AG04450 (cell line): Measurements from ENCODE around the gene GPC6. TPM values are rescaled to one million over a fixed set of nuclear protein-coding genes. Genes with fewer than 3 reads are reported as not detected.

Experiments used
- CTCF ChIA-PET: fragments of 300-600, 350-600 bp; formaldehyde crosslinking; extraction: SDS; loops from one replicate; lab custom pipeline; 2022; ENCODE audit warnings: antibody characterized with exemption, inconsistent platforms; lab: Charles Lee
- POLR2A ChIA-PET: fragments of 350-600 bp; formaldehyde crosslinking; extraction: SDS; loops from one replicate; lab custom pipeline; 2021; ENCODE audit warnings: antibody characterized with exemption, inconsistent platforms; lab: Yijun Ruan, JAX
- DNase-seq: peaks from one replicate; pipeline ENCODE4 v3.0.0-alpha.2; 2011; ENCODE audit warnings: low read depth, low spot score
- H3K27ac ChIP-seq: one replicate; pipeline ENCODE4 v1.5.1; 2012; ENCODE audit warnings: low read depth, low read length, control low read depth
- H3K27me3 ChIP-seq: one replicate; pipeline ENCODE4 v1.6.0; 2012; ENCODE audit warnings: low read length; ENCODE audit not compliant: control insufficient read depth, insufficient read depth
- H3K4me3 ChIP-seq: 2 replicates; pipeline ENCODE4 v1.5.1; 2011; ENCODE audit warnings: mild to moderate bottlenecking, low read depth, low read length, control low read depth
- H3K9me3 ChIP-seq: 2 replicates; pipeline ENCODE4 v1.5.1; 2012; ENCODE audit warnings: low read length; ENCODE audit not compliant: control insufficient read depth, insufficient read depth
- polyA plus RNA-seq: library from polyadenylated mRNA; depleted of rRNA; stranded (reverse); fragments of >200 nt; gene quantifications from 2 replicates; pipeline ENCODE4 v1.2.3, GENCODE V29; 2011
- TF ChIP-seq, protein P1 (sequence below): IDR thresholded peaks from 2 replicates; pipeline ENCODE4 v1.5.1; 2011; ENCODE audit warnings: low read depth, low read length, control low read depth, inconsistent platforms

GPC6 gene
- polyA plus RNA-seq, 1 experiment, result 40.4 TPM

DNA sequence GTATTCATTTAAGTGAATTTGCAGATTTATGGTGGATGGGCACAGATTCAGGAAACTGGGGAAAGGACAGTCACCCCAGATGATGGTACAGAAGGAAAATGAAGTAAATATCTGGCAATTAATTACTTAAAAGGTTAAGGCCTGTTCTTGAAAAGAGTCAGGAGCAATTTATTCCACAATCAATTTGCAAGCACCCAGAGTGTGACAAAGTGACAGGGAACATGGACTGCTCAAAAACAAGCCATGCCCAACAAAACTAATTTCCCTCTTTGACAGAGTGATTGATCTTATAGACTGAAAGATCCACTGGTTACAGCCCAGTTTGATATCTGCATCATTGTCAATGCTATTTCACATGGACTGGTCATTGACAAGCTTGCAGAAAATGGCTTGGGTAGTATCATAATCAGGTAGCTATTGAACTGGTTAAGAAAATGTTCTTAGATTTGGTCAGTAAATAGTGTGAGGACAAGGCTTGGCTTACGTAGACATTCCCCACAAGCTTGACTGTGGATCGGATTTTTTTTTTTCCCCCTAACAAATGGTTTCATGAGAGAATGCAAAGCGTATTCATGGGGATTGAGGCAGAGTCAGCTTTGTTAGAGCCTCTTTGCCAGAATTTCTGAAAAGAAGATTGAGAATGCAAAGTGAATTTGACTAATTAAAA lies 584.6 kb downstream of the GPC6 start:
- Histone ChIP-seq H3K9me3 (no peaks in the 10 kb centered on the region), H3K4me3 (no peak overlapping the region), H3K27me3 (no peaks in the 10 kb centered on the region), H3K27ac (no peak overlapping the region)
- DNase-seq, result no peak
- TF ChIP-seq, protein P1, sequence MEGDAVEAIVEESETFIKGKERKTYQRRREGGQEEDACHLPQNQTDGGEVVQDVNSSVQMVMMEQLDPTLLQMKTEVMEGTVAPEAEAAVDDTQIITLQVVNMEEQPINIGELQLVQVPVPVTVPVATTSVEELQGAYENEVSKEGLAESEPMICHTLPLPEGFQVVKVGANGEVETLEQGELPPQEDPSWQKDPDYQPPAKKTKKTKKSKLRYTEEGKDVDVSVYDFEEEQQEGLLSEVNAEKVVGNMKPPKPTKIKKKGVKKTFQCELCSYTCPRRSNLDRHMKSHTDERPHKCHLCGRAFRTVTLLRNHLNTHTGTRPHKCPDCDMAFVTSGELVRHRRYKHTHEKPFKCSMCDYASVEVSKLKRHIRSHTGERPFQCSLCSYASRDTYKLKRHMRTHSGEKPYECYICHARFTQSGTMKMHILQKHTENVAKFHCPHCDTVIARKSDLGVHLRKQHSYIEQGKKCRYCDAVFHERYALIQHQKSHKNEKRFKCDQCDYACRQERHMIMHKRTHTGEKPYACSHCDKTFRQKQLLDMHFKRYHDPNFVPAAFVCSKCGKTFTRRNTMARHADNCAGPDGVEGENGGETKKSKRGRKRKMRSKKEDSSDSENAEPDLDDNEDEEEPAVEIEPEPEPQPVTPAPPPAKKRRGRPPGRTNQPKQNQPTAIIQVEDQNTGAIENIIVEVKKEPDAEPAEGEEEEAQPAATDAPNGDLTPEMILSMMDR, result no peak
- ChIA-PET CTCF (no interaction called here), POLR2A (no interaction called here)

DNA sequence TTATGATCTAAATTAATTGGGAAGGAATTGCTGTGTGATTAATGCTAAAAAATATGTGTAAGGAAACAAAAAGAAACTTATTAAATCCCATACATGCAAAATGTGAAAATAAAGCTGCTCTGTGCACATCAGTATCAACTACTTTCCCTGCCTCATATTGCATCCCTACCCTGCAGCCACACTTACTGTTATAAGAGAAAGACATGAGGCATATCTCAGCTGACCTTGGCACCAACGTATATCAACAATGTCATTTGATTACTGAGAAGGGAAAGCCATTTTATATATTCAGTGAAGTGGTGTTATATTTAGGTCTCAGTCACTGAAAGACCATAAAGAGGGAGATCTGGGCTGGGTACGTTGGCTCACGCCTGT lies 585.1 kb downstream of the GPC6 start:
- no peaks in the 10 kb centered on the region for H3K27me3 ChIP-seq
- POLR2A ChIA-PET, result no interaction called here
- TF ChIP-seq, protein P1, result no peak
- CTCF ChIA-PET, result interaction anchor here (0.6 kb wide), 1 partner anchor 294 kb away, joined by 3 read pairs; no protein-coding TSS in a partner anchor
- no peak for DNase-seq
- H3K9me3 ChIP-seq, result no peaks in the 10 kb centered on the region
- no peak overlapping the region for H3K27ac ChIP-seq
- no peak overlapping the region for H3K4me3 ChIP-seq

DNA sequence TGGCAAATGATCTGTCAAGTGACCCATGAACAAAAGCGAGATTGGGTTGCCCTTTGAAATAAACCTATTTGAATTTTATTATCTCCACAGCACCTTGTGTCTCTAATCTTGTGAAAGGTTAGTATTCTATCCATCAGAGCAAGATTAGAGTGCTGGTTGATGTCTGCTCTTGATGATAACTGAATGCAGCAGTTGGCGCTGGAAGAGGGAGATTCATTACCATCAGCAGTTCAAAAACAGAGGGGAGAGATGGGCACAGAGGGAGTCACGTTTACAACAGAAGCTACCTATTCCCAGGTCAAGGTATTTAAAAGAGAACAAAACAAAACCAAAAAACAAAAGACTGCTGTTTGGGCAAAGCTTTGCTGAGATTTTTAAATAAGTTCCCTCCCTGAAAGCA lies 588.1 kb downstream of the GPC6 start:
- no peaks in the 10 kb centered on the region for H3K9me3 ChIP-seq
- ChIA-PET CTCF (no interaction called here), POLR2A (no interaction called here)
- TF ChIP-seq, protein P1, result no peak
- no peaks in the 10 kb centered on the region for H3K27me3 ChIP-seq
- DNase-seq, result no peak
- no peak overlapping the region for H3K27ac ChIP-seq
- H3K4me3 ChIP-seq, result no peak overlapping the region

DNA sequence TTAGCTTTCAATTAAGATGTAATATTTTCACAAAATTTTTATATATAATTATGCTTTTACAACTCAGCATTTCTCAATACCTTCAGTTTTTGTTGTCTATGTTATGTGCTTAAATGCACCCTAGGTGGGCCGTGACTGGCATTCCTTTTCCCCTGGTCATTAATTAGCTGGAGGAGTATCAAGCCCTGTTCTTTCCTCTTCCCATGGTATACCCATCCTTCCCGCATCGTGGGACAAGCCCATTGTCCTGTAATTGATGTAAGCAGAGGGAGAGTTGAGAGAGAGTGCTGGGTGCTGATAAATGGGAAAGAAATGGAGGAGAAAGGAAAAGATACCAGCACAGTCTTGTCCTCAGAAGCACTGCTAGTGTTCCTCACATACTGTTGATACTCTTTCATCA lies 591.7 kb downstream of the GPC6 start:
- ChIA-PET POLR2A (no interaction called here), CTCF (no interaction called here)
- TF ChIP-seq, protein P1, result no peak
- DNase-seq, result no peak
- no peaks in the 10 kb centered on the region for H3K9me3 ChIP-seq
- H3K27ac ChIP-seq, result no peak overlapping the region
- H3K4me3 ChIP-seq, result no peak overlapping the region
- H3K27me3 ChIP-seq, result no peaks in the 10 kb centered on the region

DNA sequence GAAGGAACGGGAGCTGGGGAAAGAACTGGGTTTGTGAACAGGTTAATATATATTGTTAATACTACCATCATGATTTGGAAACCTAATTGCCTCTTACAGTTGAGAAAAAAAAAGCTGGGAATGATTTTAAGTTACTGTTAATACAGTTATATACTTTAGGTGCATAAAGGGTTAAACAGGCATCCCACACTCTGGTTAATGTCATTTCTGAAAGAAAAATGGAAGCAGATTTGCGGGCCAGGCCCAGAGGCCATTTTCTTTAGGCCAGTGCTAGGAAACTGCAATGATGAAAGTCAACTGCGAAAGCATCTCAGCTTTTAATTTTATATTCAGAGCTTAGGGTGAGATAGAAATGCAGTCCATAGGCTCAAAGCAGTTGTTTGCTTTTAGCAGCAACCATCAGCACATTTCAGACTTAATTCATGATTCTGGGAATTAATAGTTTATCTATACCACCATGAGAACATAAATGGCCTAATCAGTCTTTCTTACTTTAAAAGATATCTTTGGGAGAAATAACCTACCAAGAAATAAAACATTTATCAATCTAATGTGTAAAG lies 592.8 kb downstream of the GPC6 start:
- Histone ChIP-seq H3K27me3 (no peaks in the 10 kb centered on the region), H3K4me3 (no peak overlapping the region), H3K9me3 (no peaks in the 10 kb centered on the region), H3K27ac (no peak overlapping the region)
- CTCF ChIA-PET, result no interaction called here
- DNase-seq, result no peak
- POLR2A ChIA-PET, result no interaction called here
- TF ChIP-seq, protein P1, result no peak
